ENCODE results near the gene WFDC10B.
A peak's percentile ranks its signal among the peaks of the same experiment; 100 is the strongest.
"Not testable (repeated sequence)": the region's sequence is repeated elsewhere in the genome, so short reads cannot be mapped to it uniquely, and the experiment has no call there.

WFDC10B gene

GRCh38 chr20:45704969-45705637 lies at the start of gene WFDC10B:
Gene WFDC10B (minus strand): TSS chr20:45705019. CDS start chr20:45685992, 19,027 bp downstream.
- peak; percentile 53 for DNase-seq

- DNase-seq, result no peak
These were observed 47.9 kb upstream of the WFDC10B start for GRCh38 chr20:45752746-45753145.

GRCh38 chr20:45751721-45752120 lies 46.9 kb upstream of the WFDC10B start:
- DNase-seq, result no peak

GRCh38 chr20:45745015-45745414 lies 40.2 kb upstream of the WFDC10B start:
- no peak for DNase-seq

- DNase-seq, result no peak
These were observed 37.8 kb upstream of the WFDC10B start for GRCh38 chr20:45742596-45742995.

- DNase-seq, result no peak
These were observed 31.2 kb upstream of the WFDC10B start for GRCh38 chr20:45735988-45736387.

GRCh38 chr20:45735552-45735951 lies 30.7 kb upstream of the WFDC10B start:
- DNase-seq, result no peak

- no peak for DNase-seq
These were observed 27.4 kb upstream of the WFDC10B start for GRCh38 chr20:45732199-45732598.

- DNase-seq, result no peak
These were observed 22.2 kb upstream of the WFDC10B start for GRCh38 chr20:45727044-45727443.

GRCh38 chr20:45725134-45725533 lies 20.3 kb upstream of the WFDC10B start:
- no peak for DNase-seq

- DNase-seq, result no peak
These were observed 17.2 kb upstream of the WFDC10B start, which contains the start of gene SPINT4 for GRCh38 chr20:45722047-45722446. Gene SPINT4 (plus strand): TSS chr20:45722347. CDS start chr20:45722368, 21 bp downstream.

GRCh38 chr20:45716141-45716688 lies 11.4 kb upstream of the WFDC10B start:
- DNase-seq, result not testable (repeated sequence)

- no peak for DNase-seq
These were observed 2.9 kb downstream of the WFDC10B start, which contains the start of gene WFDC13 for GRCh38 chr20:45701873-45702272. Gene WFDC13 (plus strand): TSS chr20:45702038. CDS start chr20:45702124, 86 bp downstream.

- no peak for DNase-seq
These were observed 3.7 kb downstream of the WFDC10B start for GRCh38 chr20:45701104-45701503.

- DNase-seq, result no peak
These were observed 9.3 kb downstream of the WFDC10B start for GRCh38 chr20:45695496-45695895.

- not testable (repeated sequence) for DNase-seq
These were observed 11.5 kb downstream of the WFDC10B start for GRCh38 chr20:45693346-45693745.

- DNase-seq, result no peak
These were observed 18.9 kb downstream of the WFDC10B start for GRCh38 chr20:45685896-45686295.

- DNase-seq, result no peak
These were observed 25.2 kb downstream of the WFDC10B start for GRCh38 chr20:45679650-45680049.

- DNase-seq, result no peak
These were observed 32.1 kb downstream of the WFDC10B start for GRCh38 chr20:45672765-45673164.

GRCh38 chr20:45670139-45670538 lies 34.7 kb downstream of the WFDC10B start, which contains the start of gene WFDC11:
Gene WFDC11 (minus strand): TSS chr20:45670239. CDS start chr20:45650600, 19,639 bp downstream.
- DNase-seq, result no peak

- DNase-seq, result not testable (repeated sequence)
These were observed 47.8 kb downstream of the WFDC10B start for GRCh38 chr20:45657038-45657437.

- DNase-seq, result not testable (repeated sequence)
These were observed 53.1 kb downstream of the WFDC10B start for GRCh38 chr20:45651726-45652125.

GRCh38 chr20:45649312-45649863 lies 55.4 kb downstream of the WFDC10B start:
- no peak for DNase-seq

GRCh38 chr20:45647441-45648050 lies 57.3 kb downstream of the WFDC10B start:
- no peak for DNase-seq

Measured in DMS79 treated with DMSO at 0.1 percent for 48 hours (cell line).